WTC11 (cell line): Measurements from ENCODE around the gene GPLD1. TPM values are rescaled to one million over a fixed set of nuclear protein-coding genes. Genes with fewer than 3 reads are reported as not detected.

Source experiments
- ATAC-seq: fragments of 200-7000 bp; cut with Tn5 transposase; 2 replicates; pipeline ENCODE4 v1.10.0; 2021; ENCODE audit warnings: mild to moderate bottlenecking, moderate library complexity
- CTCF ChIA-PET: fragments of 300-600 bp; sonication (Branson Sonifier 250); formaldehyde crosslinking; loops from one replicate; lab custom pipeline; 2021; ENCODE audit warnings: antibody characterized with exemption; lab: Charles Lee
- POLR2A ChIA-PET: fragments of 350-600 bp; sonication (Branson Sonifier 250); formaldehyde crosslinking; loops from one replicate; lab custom pipeline; 2021; ENCODE audit warnings: antibody characterized with exemption; lab: Charles Lee
- DNase-seq: peaks from one replicate; pipeline ENCODE4 v3.0.0; 2021; ENCODE audit warnings: low spot score
- H3K27ac Mint-ChIP-seq: 2 replicates; pipeline ENCODE4 v1.8.0; 2021; ENCODE audit warnings: mixed read lengths
- H3K27me3 Mint-ChIP-seq: 2 replicates; pipeline ENCODE4 v1.8.0; 2021; ENCODE audit warnings: low read depth, mild to moderate bottlenecking, moderate library complexity, mixed read lengths
- H3K36me3 Mint-ChIP-seq: 2 replicates; pipeline ENCODE4 v1.8.0; 2021; ENCODE audit warnings: mixed read lengths
- H3K4me1 Mint-ChIP-seq: 2 replicates; pipeline ENCODE4 v1.8.0; 2022; ENCODE audit warnings: mixed read lengths
- H3K4me3 Mint-ChIP-seq: 2 replicates; pipeline ENCODE4 v1.8.0; 2021; ENCODE audit warnings: mild to moderate bottlenecking, moderate library complexity, mixed read lengths
- H3K9me3 Mint-ChIP-seq: 2 replicates; pipeline ENCODE4 v1.8.0; 2021; ENCODE audit warnings: mixed read lengths
- ATF1 ChIP-seq: sonication (generic); formaldehyde crosslinking; IDR thresholded peaks from 2 replicates; pipeline ENCODE4 v1.8.1; 2023; ENCODE audit warnings: mild to moderate bottlenecking, moderate library complexity, missing genetic modification reagents
- CBFB ChIP-seq: sonication (generic); formaldehyde crosslinking; IDR thresholded peaks from 2 replicates; pipeline ENCODE4 v1.8.1; 2022; ENCODE audit warnings: mild to moderate bottlenecking, low read depth, missing genetic modification reagents
- FOXP4 ChIP-seq: sonication (generic); formaldehyde crosslinking; IDR thresholded peaks from 2 replicates; pipeline ENCODE4 v1.8.0; 2022; ENCODE audit warnings: mild to moderate bottlenecking, missing genetic modification reagents
- GABPB1 ChIP-seq: sonication (generic); formaldehyde crosslinking; IDR thresholded peaks from 2 replicates; pipeline ENCODE4 v1.8.1; 2023; ENCODE audit warnings: mild to moderate bottlenecking, missing genetic modification reagents
- GRHL2 ChIP-seq: fragments of 250-450 bp; sonication (Bioruptor Pico); IDR thresholded peaks from 2 replicates; pipeline ENCODE4 v1.8.0; 2022; ENCODE audit warnings: mild to moderate bottlenecking, moderate library complexity; ENCODE audit not compliant: insufficient replicate concordance, severe bottlenecking
- GTF2I ChIP-seq: fragments of 250-450 bp; sonication (Bioruptor Pico); conservative IDR thresholded peaks from 2 replicates; pipeline ENCODE4 v1.4.0; 2021; ENCODE audit warnings: mild to moderate bottlenecking
- JAZF1 ChIP-seq: fragments of 250-450 bp; sonication (Bioruptor Pico); IDR thresholded peaks from 2 replicates; pipeline ENCODE4 v1.9.0; 2021; ENCODE audit warnings: moderate library complexity, mild to moderate bottlenecking, inconsistent platforms
- JUN ChIP-seq: sonication (generic); formaldehyde crosslinking; IDR thresholded peaks from 2 replicates; pipeline ENCODE4 v1.8.0; 2023; ENCODE audit warnings: mild to moderate bottlenecking, missing genetic modification reagents
- NFATC4 ChIP-seq: fragments of 250-450 bp; sonication (Bioruptor Pico); IDR thresholded peaks from 2 replicates; pipeline ENCODE4 v1.9.0; 2021; ENCODE audit warnings: mild to moderate bottlenecking
- NR3C1 ChIP-seq: sonication (generic); formaldehyde crosslinking; conservative IDR thresholded peaks from 2 replicates; pipeline ENCODE4 v1.8.1; 2023; ENCODE audit warnings: low read depth, mild to moderate bottlenecking, missing genetic modification reagents
- PRDM15 ChIP-seq: sonication (generic); formaldehyde crosslinking; IDR thresholded peaks from 2 replicates; pipeline ENCODE4 v1.8.0; 2022; ENCODE audit warnings: missing genetic modification reagents
- SMAD3 ChIP-seq: sonication (generic); formaldehyde crosslinking; IDR thresholded peaks from 2 replicates; pipeline ENCODE4 v1.8.0; 2022; ENCODE audit warnings: missing genetic modification reagents, mild to moderate bottlenecking, borderline replicate concordance
- TEAD1 ChIP-seq: sonication (generic); formaldehyde crosslinking; IDR thresholded peaks from 2 replicates; pipeline ENCODE4 v1.8.0; 2022; ENCODE audit warnings: mild to moderate bottlenecking, missing genetic modification reagents
- TEAD4 ChIP-seq: sonication (generic); formaldehyde crosslinking; IDR thresholded peaks from 2 replicates; pipeline ENCODE4 v1.8.0; 2022; ENCODE audit warnings: mild to moderate bottlenecking, missing genetic modification reagents
- TP53 ChIP-seq: sonication (generic); formaldehyde crosslinking; IDR thresholded peaks from 2 replicates; pipeline ENCODE4 v1.8.1; 2023; ENCODE audit warnings: mild to moderate bottlenecking, missing genetic modification reagents
- USF1 ChIP-seq: sonication (generic); formaldehyde crosslinking; IDR thresholded peaks from 2 replicates; pipeline ENCODE4 v1.8.0; 2022; ENCODE audit warnings: mild to moderate bottlenecking, missing genetic modification reagents
- USF2 ChIP-seq: sonication (generic); formaldehyde crosslinking; IDR thresholded peaks from 2 replicates; pipeline ENCODE4 v1.8.1; 2023; ENCODE audit warnings: mild to moderate bottlenecking, missing genetic modification reagents, moderate library complexity
- ZNF219 ChIP-seq: sonication (generic); formaldehyde crosslinking; IDR thresholded peaks from 2 replicates; pipeline ENCODE4 v1.8.0; 2023; ENCODE audit warnings: missing genetic modification reagents, mild to moderate bottlenecking, borderline replicate concordance
- ZNF263 ChIP-seq: sonication (generic); formaldehyde crosslinking; IDR thresholded peaks from 2 replicates; pipeline ENCODE4 v1.8.1; 2022; ENCODE audit warnings: low read depth, mild to moderate bottlenecking, moderate library complexity, missing genetic modification reagents
- ZNF396 ChIP-seq: fragments of 250-450 bp; sonication (Bioruptor Pico); IDR thresholded peaks from 2 replicates; pipeline ENCODE4 v1.8.0; 2021; ENCODE audit warnings: mild to moderate bottlenecking, moderate library complexity, borderline replicate concordance
- ZNF416 ChIP-seq: fragments of 250-450 bp; sonication (Bioruptor Pico); IDR thresholded peaks from 2 replicates; pipeline ENCODE4 v1.9.0; 2021; ENCODE audit warnings: mild to moderate bottlenecking, inconsistent platforms
- ZNF512 ChIP-seq: sonication (generic); formaldehyde crosslinking; IDR thresholded peaks from 2 replicates; pipeline ENCODE4 v1.8.1; 2022; ENCODE audit warnings: missing genetic modification reagents, borderline replicate concordance
- ZNF671 ChIP-seq: fragments of 250-450 bp; sonication (Bioruptor Pico); IDR thresholded peaks from 2 replicates; pipeline ENCODE4 v1.8.0; 2021; ENCODE audit warnings: mild to moderate bottlenecking
- total RNA-seq: library from RNA; stranded (reverse); gene quantifications from 3 replicates; pipeline ENCODE4 v1.2.3, GENCODE V29; 2021
- TF ChIP-seq, protein P1 (sequence below): fragments of 250-450 bp; sonication (Bioruptor Pico); IDR thresholded peaks from 2 replicates; pipeline ENCODE4 v1.9.0; 2021; ENCODE audit warnings: mild to moderate bottlenecking

The GPLD1 gene
- total RNA-seq, 1 experiment from 2014 or later = 8.4 TPM

DNA sequence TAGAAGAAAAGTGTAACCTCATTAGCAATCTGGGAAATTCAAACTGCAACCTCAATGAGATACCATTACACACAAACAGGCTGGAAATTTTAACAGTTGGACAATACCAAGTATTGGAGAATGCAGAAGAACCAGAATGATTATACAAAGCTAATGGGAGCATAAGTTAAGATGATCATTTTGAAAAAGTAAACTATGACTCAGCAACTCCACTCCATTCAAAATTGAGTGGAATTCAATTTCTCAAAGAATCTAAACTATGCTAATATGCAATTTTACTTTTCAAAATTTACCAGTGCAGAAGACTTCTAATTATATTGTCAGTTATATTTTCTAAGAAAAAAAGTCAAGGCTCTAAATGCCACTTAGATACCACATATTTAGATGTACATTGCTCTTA is 17.2 kb downstream of the GPLD1 start:
- no peak for DNase-seq
- TF ChIP-seq ZNF416 (no peak), NFATC4 (no peak), GABPB1 (no peak), JUN (CRISPR knock-in tag) (no peak), ZNF263 (CRISPR knock-in tag) (no peak), USF2 (CRISPR knock-in tag) (no peak), NR3C1 (CRISPR knock-in tag) (no peak)
- Mint-ChIP-seq H3K4me3 (no peak overlapping the region), H3K27me3 (no peaks in the 10 kb centered on the region), H3K9me3 (no peaks in the 10 kb centered on the region), H3K27ac (no peak overlapping the region), H3K36me3 (no peaks in the 10 kb centered on the region), H3K4me1 (no peaks in the 10 kb centered on the region)
- ChIA-PET POLR2A (no interaction called here), CTCF (interaction anchor here (1.0 kb wide), 1 partner anchor 49 kb away, joined by 3 read pairs; no protein-coding TSS in a partner anchor)
- no peak for ATAC-seq

- Mint-ChIP-seq H3K27me3 (no peaks in the 10 kb centered on the region), H3K36me3 (no peaks in the 10 kb centered on the region), H3K4me3 (no peak overlapping the region), H3K27ac (no peak overlapping the region), H3K4me1 (no peaks in the 10 kb centered on the region), H3K9me3 (no peaks in the 10 kb centered on the region)
- no peak for TF ChIP-seq ZNF219 (CRISPR knock-in tag)
- no peak for TF ChIP-seq TEAD1 (CRISPR knock-in tag)
- no peak for TF ChIP-seq CBFB (CRISPR knock-in tag)
- TF ChIP-seq JAZF1 = no peak
- no peak for TF ChIP-seq ZNF396 (CRISPR knock-in tag)
- TF ChIP-seq TP53 (CRISPR knock-in tag) = no peak
- TF ChIP-seq TEAD4 (CRISPR knock-in tag) = no peak
- no peak for TF ChIP-seq GTF2I (CRISPR knock-in tag)
- TF ChIP-seq FOXP4 (CRISPR knock-in tag) = no peak
- POLR2A ChIA-PET = no interaction called here
- DNase-seq (no peak), ATAC-seq (no peak)
- CTCF ChIA-PET = interaction anchor here (1.2 kb wide), 1 partner anchor 117 kb away, joined by 4 read pairs; no protein-coding TSS in a partner anchor
Observed at GRCh38 chr6:24469811-24470210, 19.6 kb downstream of the GPLD1 start.

DNA sequence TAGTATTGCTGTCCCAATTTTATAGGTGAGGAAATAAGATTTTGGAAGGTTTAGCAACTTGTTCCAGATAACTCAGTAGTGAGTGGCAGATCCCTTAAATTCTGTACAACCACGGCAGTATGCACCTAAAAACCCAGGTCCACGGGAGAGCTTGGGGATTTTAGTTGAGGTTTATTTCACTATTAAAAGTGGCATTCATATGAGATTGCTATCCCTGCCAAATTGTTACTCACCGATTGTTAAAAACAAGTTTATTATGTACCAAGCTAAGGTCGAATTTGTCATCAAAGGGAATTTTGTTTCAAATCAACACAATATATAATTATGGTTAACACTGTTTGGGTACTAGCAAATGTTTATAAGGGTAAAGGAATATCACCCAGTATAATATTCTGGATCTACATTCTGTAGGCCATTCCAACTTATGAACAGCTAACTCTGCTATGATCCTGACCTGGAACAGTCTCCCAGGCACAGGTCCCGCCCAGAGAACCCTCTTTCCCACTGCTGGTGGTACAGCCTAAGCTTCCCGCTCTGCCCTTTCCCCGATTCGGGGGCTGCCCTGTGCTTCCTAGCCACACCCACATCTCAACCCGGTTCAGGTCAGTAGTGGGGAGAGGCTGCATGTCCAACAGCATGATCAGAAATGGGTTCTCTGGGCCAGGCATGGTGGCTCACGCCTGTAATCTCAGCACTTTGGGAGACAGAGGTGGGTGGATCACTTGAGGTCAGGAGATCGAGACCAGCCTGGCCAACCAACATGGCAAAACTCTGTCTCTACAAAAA is 24.9 kb downstream of the GPLD1 start:
- CTCF ChIA-PET = no interaction called here
- peak; percentile 55 for ATAC-seq
- TF ChIP-seq GRHL2 (CRISPR knock-in tag) = no peak
- no peak for TF ChIP-seq USF1 (CRISPR knock-in tag)
- TF ChIP-seq ZNF671 = no peak
- TF ChIP-seq ATF1 (CRISPR knock-in tag) = no peak
- TF ChIP-seq, protein P1, sequence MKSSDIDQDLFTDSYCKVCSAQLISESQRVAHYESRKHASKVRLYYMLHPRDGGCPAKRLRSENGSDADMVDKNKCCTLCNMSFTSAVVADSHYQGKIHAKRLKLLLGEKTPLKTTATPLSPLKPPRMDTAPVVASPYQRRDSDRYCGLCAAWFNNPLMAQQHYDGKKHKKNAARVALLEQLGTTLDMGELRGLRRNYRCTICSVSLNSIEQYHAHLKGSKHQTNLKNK (CRISPR knock-in tag) = no peak
- no peak for TF ChIP-seq SMAD3 (CRISPR knock-in tag)
- TF ChIP-seq PRDM15 (CRISPR knock-in tag) = no peak
- no peak for TF ChIP-seq ZNF512 (CRISPR knock-in tag)

More for the DNA sequence above, 24.9 kb downstream of the GPLD1 start:
- H3K27ac Mint-ChIP-seq = no peak overlapping the region
- H3K36me3 Mint-ChIP-seq = no peaks in the 10 kb centered on the region
- no peak overlapping the region for H3K4me3 Mint-ChIP-seq
- no peaks in the 10 kb centered on the region for H3K4me1 Mint-ChIP-seq
- POLR2A ChIA-PET = no interaction called here
- H3K27me3 Mint-ChIP-seq = no peaks in the 10 kb centered on the region
- no peak for DNase-seq
- H3K9me3 Mint-ChIP-seq = no peaks in the 10 kb centered on the region
